Upper lobe of right lung (tissue), 1 donor: ENCODE results near the gene LDLRAD3. TPM values are rescaled to one million over a fixed set of nuclear protein-coding genes. Genes with fewer than 3 reads are reported as not detected.

Source experiments
- ATAC-seq: fragments of 200-7000 bp; cut with Tn5 transposase; one replicate; pipeline ENCODE4 v1.9.1; 2020; ENCODE audit warnings: mild to moderate bottlenecking, moderate library complexity
- DNase-seq: peaks from one replicate; pipeline ENCODE4 v3.0.0-alpha.2; 2020
- H3K27ac ChIP-seq: fragments of 200-600 bp; one replicate; pipeline ENCODE4 v1.8.0; 2022
- H3K27me3 ChIP-seq: fragments of 200-600 bp; one replicate; pipeline ENCODE4 v1.8.0; 2022; ENCODE audit warnings: mild to moderate bottlenecking
- H3K36me3 ChIP-seq: fragments of 200-600 bp; one replicate; pipeline ENCODE4 v1.8.0; 2022
- H3K4me1 ChIP-seq: fragments of 200-600 bp; one replicate; pipeline ENCODE4 v1.8.0; 2022
- H3K4me3 ChIP-seq: fragments of 200-600 bp; one replicate; pipeline ENCODE4 v1.8.0; 2022; ENCODE audit warnings: mild to moderate bottlenecking
- H3K9me3 ChIP-seq: fragments of 200-600 bp; one replicate; pipeline ENCODE4 v1.8.0; 2022
- intact Hi-C: fragments of 100-400 bp; cut with DNase I; formaldehyde crosslinking; loops from one replicate; pipeline ENCODE4 v1.11.0; 2022
- total RNA-seq: library from RNA; stranded (reverse); fragmentation: NEBNext Ultra II Directional; extraction: Animal tissue kit (Norgen Biotek cat#: 25700); gene quantifications from one replicate; pipeline ENCODE4 v1.2.1, GENCODE V29; 2021
- TF ChIP-seq, protein P1 (sequence below): fragments of 200-600 bp; IDR thresholded peaks from one replicate; pipeline ENCODE4 v1.8.0; 2022; ENCODE audit warnings: antibody characterized with exemption
- donor health status: DM: no; HTN: yes; CAD: no; lungs with severe emphysema.

Gene LDLRAD3
- total RNA-seq, 1 donor from 2014 or later, result 7.9 TPM

DNA sequence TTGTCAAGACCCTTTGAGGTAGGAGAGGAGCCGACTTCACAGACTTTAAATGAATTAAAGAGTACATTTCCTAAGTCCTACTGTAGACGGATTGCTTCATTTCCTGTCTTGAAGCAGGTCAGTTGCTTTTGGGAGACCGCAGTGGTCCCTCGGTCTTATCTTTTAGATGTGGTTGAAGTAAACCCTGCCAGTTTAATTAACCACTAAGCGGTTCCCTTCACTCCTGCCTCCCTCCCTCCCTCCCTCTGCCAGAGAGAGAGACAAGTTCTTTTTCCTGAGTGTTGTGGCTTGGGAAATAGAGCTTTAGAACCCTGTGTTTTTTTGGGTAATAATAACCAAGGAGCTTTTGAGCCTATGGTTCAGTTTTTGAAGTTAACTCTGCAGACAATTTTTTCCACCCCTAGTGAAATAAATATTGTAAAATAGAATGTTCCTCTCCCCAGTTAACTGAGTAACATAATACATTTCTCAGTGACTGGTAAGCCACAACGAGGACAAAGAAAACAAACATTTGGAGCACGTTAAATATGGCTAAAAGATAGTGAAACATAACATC lies 147.5 kb downstream of the LDLRAD3 start:
- H3K27me3 ChIP-seq, result no peaks in the 10 kb centered on the region
- ATAC-seq, result no peak
- DNase-seq, result no peak
- no peak overlapping the region for H3K4me3 ChIP-seq
- H3K36me3 ChIP-seq, result no peaks in the 10 kb centered on the region
- intact Hi-C loops, result no loop called here
- H3K9me3 ChIP-seq, result no peaks in the 10 kb centered on the region
- no peak overlapping the region for H3K27ac ChIP-seq
- TF ChIP-seq, protein P1, sequence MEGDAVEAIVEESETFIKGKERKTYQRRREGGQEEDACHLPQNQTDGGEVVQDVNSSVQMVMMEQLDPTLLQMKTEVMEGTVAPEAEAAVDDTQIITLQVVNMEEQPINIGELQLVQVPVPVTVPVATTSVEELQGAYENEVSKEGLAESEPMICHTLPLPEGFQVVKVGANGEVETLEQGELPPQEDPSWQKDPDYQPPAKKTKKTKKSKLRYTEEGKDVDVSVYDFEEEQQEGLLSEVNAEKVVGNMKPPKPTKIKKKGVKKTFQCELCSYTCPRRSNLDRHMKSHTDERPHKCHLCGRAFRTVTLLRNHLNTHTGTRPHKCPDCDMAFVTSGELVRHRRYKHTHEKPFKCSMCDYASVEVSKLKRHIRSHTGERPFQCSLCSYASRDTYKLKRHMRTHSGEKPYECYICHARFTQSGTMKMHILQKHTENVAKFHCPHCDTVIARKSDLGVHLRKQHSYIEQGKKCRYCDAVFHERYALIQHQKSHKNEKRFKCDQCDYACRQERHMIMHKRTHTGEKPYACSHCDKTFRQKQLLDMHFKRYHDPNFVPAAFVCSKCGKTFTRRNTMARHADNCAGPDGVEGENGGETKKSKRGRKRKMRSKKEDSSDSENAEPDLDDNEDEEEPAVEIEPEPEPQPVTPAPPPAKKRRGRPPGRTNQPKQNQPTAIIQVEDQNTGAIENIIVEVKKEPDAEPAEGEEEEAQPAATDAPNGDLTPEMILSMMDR, result no peak
- H3K4me1 ChIP-seq, result no peaks in the 10 kb centered on the region

DNA sequence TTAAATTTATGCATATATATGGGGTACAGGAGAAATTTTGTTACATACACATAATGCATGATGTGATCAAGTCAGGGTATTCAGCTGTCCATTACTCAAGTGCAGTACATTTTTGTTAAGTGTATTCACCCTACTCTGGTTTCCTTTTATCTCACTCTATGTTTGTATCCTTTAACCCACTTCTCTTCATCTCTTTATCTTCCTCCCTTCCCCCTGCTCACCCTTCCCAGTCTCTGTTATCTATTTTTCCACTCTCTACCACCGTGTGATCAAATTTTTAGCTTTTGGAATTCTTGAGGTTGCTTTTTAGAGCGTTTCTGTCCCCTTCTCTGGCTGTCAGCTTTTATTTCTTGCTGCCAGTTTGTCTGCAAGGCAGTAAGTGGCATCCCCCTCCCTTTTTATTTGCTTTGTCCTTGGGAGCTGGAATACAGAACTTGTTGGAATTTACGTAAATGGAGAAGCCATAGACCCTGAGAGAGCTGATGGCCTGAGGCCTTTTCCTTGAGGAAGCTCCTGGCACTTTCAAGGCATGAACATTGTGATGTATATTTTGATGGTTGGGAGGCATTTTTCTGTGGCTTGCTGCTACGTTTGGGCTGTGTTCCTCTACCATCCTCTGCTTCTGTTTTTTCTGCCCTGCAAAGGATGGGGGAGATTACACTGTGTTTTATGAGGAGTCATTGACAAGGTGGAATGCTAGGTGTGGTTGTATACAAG lies 148.6 kb downstream of the LDLRAD3 start:
- Histone ChIP-seq H3K9me3 (no peaks in the 10 kb centered on the region), H3K27ac (no peak overlapping the region), H3K4me3 (no peak overlapping the region), H3K36me3 (no peaks in the 10 kb centered on the region), H3K4me1 (no peaks in the 10 kb centered on the region), H3K27me3 (no peaks in the 10 kb centered on the region)
- DNase-seq, result no peak
- ATAC-seq, result no peak
- intact Hi-C loops, result no loop called here
- TF ChIP-seq, protein P1, result no peak

DNA sequence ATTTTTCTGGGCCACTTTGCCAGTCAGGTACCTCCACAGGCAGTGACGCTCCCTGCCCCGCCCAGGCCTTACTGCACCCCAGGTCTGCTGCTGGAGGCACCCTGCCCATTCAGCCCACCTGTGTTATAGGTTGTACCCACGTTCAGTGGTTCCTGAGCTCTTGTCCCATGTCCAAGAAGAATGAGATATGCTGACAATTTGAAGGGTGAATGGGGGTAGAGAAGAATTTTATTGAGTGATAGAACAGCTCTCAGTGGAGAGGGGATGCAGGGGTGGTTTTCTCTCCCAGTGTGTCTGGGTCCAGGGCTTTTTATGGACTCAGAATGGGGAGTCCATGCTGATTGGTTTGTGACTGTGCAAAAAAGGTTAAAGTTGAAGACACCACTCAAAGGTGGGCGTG lies 149.7 kb downstream of the LDLRAD3 start:
- H3K36me3 ChIP-seq, result no peaks in the 10 kb centered on the region
- no peak for ATAC-seq
- DNase-seq, result no peak
- intact Hi-C loops, result no loop called here
- no peak overlapping the region for H3K4me3 ChIP-seq
- no peaks in the 10 kb centered on the region for H3K9me3 ChIP-seq
- no peaks in the 10 kb centered on the region for H3K4me1 ChIP-seq
- no peaks in the 10 kb centered on the region for H3K27me3 ChIP-seq
- TF ChIP-seq, protein P1, result no peak
- no peak overlapping the region for H3K27ac ChIP-seq

DNA sequence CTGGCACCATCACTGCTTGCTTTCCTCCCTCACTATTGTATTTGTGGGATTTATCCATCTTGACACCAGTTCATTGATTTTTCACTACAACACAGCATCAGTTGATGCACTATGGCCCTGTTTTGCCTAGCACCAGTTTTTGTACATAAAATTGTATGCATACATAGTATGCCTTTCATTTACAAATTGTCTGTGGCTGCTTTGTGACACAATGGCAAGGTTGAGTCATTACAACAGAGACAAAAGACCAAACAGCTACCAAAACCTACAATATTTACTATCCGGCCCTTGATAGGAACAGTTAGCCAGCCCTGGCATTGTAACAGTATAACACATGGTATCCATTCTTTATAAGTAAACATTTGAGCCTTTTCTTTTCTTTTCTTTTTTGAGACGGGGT lies 150.3 kb downstream of the LDLRAD3 start:
- TF ChIP-seq, protein P1, result no peak
- ATAC-seq (no peak), DNase-seq (no peak)

DNA sequence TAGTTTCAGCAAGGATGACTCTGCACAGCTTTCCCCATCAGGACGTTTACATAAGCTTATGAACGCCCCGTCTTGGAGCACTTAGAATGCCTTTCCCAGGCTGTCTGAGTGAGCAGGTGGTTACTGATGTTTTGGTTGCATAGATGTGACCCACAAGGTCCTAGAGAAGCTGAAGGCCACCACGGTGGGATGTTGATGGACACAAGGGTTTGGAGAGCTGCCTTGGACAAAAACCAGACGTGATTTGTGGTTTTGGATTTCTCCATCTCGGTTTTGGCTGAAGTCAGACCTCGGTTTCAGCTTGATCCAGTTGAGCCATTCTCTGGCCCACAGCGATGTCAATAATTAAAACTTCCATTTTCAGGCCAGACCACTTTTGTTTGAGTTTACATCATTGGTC lies 151.9 kb downstream of the LDLRAD3 start:
- TF ChIP-seq, protein P1, result no peak
- Histone ChIP-seq H3K9me3 (no peaks in the 10 kb centered on the region), H3K27me3 (no peaks in the 10 kb centered on the region), H3K4me3 (no peak overlapping the region), H3K27ac (no peak overlapping the region), H3K4me1 (no peaks in the 10 kb centered on the region), H3K36me3 (no peaks in the 10 kb centered on the region)
- intact Hi-C loops, result no loop called here
- DNase-seq (no peak), ATAC-seq (no peak)

More for the DNA sequence above, 150.3 kb downstream of the LDLRAD3 start:
- H3K27me3 ChIP-seq, result no peaks in the 10 kb centered on the region
- H3K4me1 ChIP-seq, result no peaks in the 10 kb centered on the region
- no peak overlapping the region for H3K4me3 ChIP-seq
- no peaks in the 10 kb centered on the region for H3K9me3 ChIP-seq
- no peak overlapping the region for H3K27ac ChIP-seq
- H3K36me3 ChIP-seq, result no peaks in the 10 kb centered on the region
- intact Hi-C loops, result no loop called here
